Kidney (tissue), 14 donors: ENCODE measurements around the gene DYNC1H1. TPM values are rescaled to one million over a fixed set of nuclear protein-coding genes. Genes with fewer than 3 reads are reported as not detected.

Experiments
- DNase-seq, 5 donors: peaks; one replicate each; pipeline ENCODE4 v3.0.0-alpha.2; 2013 to 2020
- FAIRE-seq: peaks from 2 replicates; lab custom pipeline; 2012; peaks lifted over from hg19 to GRCh38; lab: Jason Lieb, UNC
- H3K27ac ChIP-seq, 2 donors: one replicate each; pipeline ENCODE4 v1.7.0; 2013; ENCODE audit warnings: low read depth in 2 of 2, low read length in 2 of 2, inconsistent platforms in 1 of 2
- H3K27me3 ChIP-seq: one replicate; pipeline ENCODE4 v1.7.1; 2013; ENCODE audit warnings: low read length, inconsistent platforms; ENCODE audit not compliant: control insufficient read depth, insufficient read depth
- H3K36me3 ChIP-seq, 3 donors: one replicate each; pipeline versions ENCODE4 v1.7.0 to v1.7.1; 2013; ENCODE audit warnings: low read length in 3 of 3, control low read depth in 1 of 3, inconsistent platforms in 1 of 3; ENCODE audit not compliant: insufficient read depth in 3 of 3, control insufficient read depth in 2 of 3
- H3K4me1 ChIP-seq, 3 donors: one replicate each; pipeline versions ENCODE4 v1.7.0 to v1.7.1; 2013; ENCODE audit warnings: low read length in 3 of 3, inconsistent platforms in 1 of 3, low read depth in 1 of 3; ENCODE audit not compliant: control insufficient read depth in 2 of 3, insufficient read depth in 2 of 3
- H3K4me3 ChIP-seq, 3 donors: one replicate each; pipeline versions ENCODE4 v1.7.0 to v1.8.1; 2013; ENCODE audit warnings: low read length in 3 of 3, control low read depth in 1 of 3, inconsistent platforms in 1 of 3
- H3K9ac ChIP-seq, 3 donors: one replicate each; pipeline versions ENCODE4 v1.7.0 to v1.7.1; 2013; ENCODE audit warnings: low read length in 3 of 3, control low read depth in 1 of 3, inconsistent platforms in 1 of 3
- H3K9me3 ChIP-seq, 3 donors: one replicate each; pipeline versions ENCODE4 v1.7.0 to v1.7.1; 2013; ENCODE audit warnings: low read length in 3 of 3, control low read depth in 1 of 3, inconsistent platforms in 1 of 3; ENCODE audit not compliant: control insufficient read depth in 2 of 3, insufficient read depth in 1 of 3
- intact Hi-C: fragments of 100-400 bp; cut with DNase I; formaldehyde crosslinking; loops from one replicate; pipeline ENCODE4 v1.11.1; 2022
- polyA plus RNA-seq: library from polyadenylated mRNA; stranded (reverse); fragments of 350-450 nt; fragmentation: Illumina TruSeq; extraction: RNeasy Lipid Tissue Mini Kit (QIAGEN cat#74804); gene quantifications from one replicate; pipeline ENCODE4 v1.2.3, GENCODE V29; 2014; ENCODE audit warnings: low read depth, low replicate concordance; ENCODE audit not compliant: insufficient read depth
- total RNA-seq: library from RNA; stranded (reverse); fragmentation: NEBNext Ultra II Directional; extraction: Animal tissue kit (Norgen Biotek cat#: 25700); gene quantifications from one replicate; pipeline ENCODE4 v1.2.1, GENCODE V29; 2021
- TF ChIP-seq, protein P1 (sequence below): IDR thresholded peaks from 3 replicates; pipeline ENCODE4 v1.5.1; 2012; ENCODE audit warnings: mild to moderate bottlenecking, moderate library complexity, borderline replicate concordance; ENCODE audit not compliant: insufficient read depth; ENCODE audit errors: extremely low read depth
- donor health status: control.
- donor health status: control.
- donor health status: control.
- donor health status: control.
- donor health status: control.
- donor health status: DM: yes; HTN: yes; CAD: no.
- donor health status: Normal renal cell carcinoma (clear cell type).

The DYNC1H1 gene
- total and polyA plus RNA-seq, 2 donors from 2014 or later: 132 to 390 TPM

DNA sequence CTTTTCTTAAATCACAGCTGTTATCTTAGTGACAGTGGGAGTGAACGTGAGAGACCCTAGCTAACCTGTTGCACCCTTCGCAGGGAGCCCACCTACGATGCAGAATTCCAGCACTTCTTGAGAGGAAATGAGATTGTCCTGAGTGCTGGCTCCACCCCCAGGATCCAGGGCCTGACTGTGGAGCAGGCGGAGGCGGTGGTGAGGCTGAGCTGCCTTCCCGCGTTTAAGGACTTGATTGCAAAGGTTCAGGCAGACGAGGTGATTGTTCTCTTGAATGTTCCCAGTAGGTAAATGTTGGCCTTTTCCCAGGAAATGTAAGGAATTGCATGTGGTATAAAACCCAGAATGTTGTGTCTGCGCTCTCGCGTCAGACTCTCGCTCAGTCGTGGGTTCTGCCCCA is 75.8 kb downstream of the DYNC1H1 start:
- Histone ChIP-seq H3K4me3 (no peak overlapping the region), H3K4me1 (no peaks in the 10 kb centered on the region), H3K27ac (no peak overlapping the region), H3K27me3 (no peaks in the 10 kb centered on the region), H3K9me3 (no peaks in the 10 kb centered on the region), H3K36me3 (peaks cover 17 to 75% (median 70%) of the 10 kb centered on the region in 3 donors), H3K9ac (no peak overlapping the region)
- no peak for DNase-seq
- intact Hi-C loops: no loop called here
- TF ChIP-seq, protein P1, sequence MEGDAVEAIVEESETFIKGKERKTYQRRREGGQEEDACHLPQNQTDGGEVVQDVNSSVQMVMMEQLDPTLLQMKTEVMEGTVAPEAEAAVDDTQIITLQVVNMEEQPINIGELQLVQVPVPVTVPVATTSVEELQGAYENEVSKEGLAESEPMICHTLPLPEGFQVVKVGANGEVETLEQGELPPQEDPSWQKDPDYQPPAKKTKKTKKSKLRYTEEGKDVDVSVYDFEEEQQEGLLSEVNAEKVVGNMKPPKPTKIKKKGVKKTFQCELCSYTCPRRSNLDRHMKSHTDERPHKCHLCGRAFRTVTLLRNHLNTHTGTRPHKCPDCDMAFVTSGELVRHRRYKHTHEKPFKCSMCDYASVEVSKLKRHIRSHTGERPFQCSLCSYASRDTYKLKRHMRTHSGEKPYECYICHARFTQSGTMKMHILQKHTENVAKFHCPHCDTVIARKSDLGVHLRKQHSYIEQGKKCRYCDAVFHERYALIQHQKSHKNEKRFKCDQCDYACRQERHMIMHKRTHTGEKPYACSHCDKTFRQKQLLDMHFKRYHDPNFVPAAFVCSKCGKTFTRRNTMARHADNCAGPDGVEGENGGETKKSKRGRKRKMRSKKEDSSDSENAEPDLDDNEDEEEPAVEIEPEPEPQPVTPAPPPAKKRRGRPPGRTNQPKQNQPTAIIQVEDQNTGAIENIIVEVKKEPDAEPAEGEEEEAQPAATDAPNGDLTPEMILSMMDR: no peak
- no peak for FAIRE-seq

DNA sequence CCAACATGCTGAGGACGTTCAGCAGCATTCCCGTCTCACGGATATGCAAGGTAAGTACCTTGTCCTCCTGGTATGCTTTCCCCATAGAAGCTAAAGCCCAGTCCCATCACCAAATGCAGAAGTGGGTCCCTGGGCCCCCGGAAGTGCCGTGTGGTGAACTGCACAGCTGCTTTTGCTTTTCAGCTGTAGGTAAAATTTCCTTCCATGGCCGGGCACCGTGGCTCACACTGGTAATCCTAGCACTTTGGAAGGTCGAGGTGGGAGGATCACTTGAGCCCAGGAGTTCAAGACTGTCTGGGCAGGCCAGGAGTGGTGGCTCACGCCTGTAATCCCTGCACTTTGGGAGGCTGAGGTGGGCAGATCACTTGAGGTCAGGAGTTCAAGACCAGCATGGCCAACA is 78.3 kb downstream of the DYNC1H1 start:
- Histone ChIP-seq H3K4me3 (no peak overlapping the region), H3K4me1 (no peaks in the 10 kb centered on the region), H3K9me3 (no peaks in the 10 kb centered on the region), H3K27me3 (no peaks in the 10 kb centered on the region), H3K9ac (no peak overlapping the region), H3K27ac (no peak overlapping the region), H3K36me3 (peaks cover 15 to 62% (median 53%) of the 10 kb centered on the region in 3 donors)
- FAIRE-seq (no peak), DNase-seq (no peak)
- intact Hi-C loops: no loop called here
- TF ChIP-seq, protein P1: no peak

DNA sequence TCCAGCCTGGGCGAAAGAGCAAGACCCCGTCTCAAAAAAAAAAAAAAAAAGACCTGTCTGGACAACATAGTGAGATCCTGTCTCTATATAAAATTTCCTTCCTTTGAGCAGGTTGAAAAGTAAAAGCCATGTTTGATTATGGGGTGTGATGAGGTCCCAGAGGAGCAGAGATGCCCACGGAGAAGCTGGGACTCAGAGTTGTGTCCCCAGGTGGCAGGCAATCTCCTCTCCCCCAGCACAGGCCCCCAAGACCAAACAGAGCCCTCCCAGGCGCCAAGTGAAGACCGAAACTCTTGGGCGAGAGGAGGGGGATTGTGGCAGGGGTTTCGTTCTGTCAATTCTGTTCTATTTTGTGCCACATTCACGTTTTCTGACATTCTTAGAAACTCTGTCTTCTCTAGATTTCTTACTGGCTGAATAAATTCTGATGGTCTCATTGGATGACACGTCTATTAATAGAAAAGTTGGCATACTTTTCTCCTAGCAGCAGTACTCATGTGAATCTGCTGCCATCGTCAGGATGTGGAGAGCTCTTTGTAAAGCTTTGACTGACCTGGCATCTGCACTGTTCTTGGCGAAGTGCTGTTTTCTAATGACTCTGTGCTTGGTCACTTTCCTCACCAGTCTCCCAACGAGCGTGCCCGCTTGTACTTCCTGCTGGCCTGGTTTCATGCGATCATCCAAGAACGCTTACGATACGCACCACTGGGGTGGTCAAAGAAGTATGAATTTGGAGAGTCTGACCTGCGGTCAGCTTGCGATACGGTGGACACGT is 79.1 kb downstream of the DYNC1H1 start:
- Histone ChIP-seq H3K9ac (no peak overlapping the region), H3K36me3 (peaks cover 14 to 61% (median 54%) of the 10 kb centered on the region in 3 donors), H3K4me1 (no peaks in the 10 kb centered on the region), H3K9me3 (no peaks in the 10 kb centered on the region), H3K27me3 (no peaks in the 10 kb centered on the region), H3K4me3 (no peak overlapping the region), H3K27ac (no peak overlapping the region)
- TF ChIP-seq, protein P1: no peak
- intact Hi-C loops: no loop called here
- no peak for FAIRE-seq
- no peak for DNase-seq
